HG03025 (cell line): ENCODE measurements around the gene TMEM168.
"Not testable (repeated sequence)": the region's sequence is repeated elsewhere in the genome, so short reads cannot be mapped to it uniquely, and the experiment has no call there.

ENCODE experiments used
- ATAC-seq: cut with Tn5 transposase; IDR thresholded peaks from one replicate; pipeline ENCODE4 v1.9.1; 2021; ENCODE audit warnings: mild to moderate bottlenecking, moderate library complexity; ENCODE audit not compliant: unreplicated experiment, low FRiP score

TMEM168 gene, protein sequence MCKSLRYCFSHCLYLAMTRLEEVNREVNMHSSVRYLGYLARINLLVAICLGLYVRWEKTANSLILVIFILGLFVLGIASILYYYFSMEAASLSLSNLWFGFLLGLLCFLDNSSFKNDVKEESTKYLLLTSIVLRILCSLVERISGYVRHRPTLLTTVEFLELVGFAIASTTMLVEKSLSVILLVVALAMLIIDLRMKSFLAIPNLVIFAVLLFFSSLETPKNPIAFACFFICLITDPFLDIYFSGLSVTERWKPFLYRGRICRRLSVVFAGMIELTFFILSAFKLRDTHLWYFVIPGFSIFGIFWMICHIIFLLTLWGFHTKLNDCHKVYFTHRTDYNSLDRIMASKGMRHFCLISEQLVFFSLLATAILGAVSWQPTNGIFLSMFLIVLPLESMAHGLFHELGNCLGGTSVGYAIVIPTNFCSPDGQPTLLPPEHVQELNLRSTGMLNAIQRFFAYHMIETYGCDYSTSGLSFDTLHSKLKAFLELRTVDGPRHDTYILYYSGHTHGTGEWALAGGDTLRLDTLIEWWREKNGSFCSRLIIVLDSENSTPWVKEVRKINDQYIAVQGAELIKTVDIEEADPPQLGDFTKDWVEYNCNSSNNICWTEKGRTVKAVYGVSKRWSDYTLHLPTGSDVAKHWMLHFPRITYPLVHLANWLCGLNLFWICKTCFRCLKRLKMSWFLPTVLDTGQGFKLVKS

DNA sequence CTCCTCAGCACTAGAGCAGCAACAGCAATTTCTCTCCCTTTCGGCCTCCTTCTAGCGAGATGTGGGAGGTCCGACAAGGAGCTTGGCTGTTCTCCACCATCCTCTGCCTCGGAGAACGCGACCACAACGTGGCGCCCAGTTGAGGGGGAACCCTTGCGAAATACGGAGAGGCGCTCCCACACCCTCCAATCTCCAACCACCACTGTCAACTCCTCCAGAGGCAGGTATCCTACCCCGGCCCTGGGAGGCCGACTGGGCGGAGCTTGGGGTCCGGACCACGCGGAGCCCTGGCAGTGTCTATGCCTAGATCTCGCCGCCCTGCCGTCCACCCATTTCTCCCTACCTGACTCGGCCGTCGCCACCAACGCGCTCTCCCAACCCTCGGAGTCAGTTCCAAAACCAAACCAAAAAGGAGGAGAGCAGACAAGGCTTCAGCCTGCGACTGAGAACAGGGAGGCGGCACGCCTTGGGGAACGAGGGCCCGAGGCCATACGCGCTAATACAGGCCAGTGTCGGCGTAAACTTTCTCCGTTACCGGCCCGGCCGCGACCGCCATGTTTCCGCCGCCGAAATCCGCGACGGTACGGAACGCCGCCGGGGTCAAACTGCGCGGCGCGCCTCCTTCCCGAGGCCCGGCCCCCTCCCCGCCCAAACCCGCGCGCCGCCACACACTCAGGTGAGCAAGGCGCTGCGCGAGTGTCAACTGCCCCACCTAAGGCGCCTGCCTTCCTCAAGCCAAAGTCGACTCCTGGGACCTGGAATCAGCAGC, at the start of gene TMEM168:
Gene TMEM168, minus strand, starts transcription at position 577 of the 769 bp plus-strand sequence. CDS start 5,568 bp downstream, outside the sequence.
- ATAC-seq, result peak; percentile 88

DNA sequence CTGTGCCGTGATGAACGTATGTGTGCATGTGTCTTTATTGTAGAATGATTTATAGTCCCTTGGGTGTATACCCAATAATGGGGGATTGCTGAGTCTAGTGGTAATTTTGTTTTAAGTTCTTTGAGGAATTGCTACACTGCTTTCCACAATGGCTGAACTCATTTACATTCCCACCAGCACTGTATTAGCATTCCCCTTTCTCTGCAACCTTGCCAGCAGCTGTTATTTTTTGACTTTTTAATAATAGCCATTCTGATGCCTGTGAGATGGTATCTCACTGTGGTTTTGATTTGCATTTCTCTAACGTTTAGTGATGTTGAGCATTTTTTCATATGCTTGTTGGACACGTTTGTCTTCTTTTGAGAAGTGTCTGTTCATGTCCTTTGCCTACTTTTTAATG, 45.7 kb upstream of the TMEM168 start:
- not testable (repeated sequence) for ATAC-seq

DNA sequence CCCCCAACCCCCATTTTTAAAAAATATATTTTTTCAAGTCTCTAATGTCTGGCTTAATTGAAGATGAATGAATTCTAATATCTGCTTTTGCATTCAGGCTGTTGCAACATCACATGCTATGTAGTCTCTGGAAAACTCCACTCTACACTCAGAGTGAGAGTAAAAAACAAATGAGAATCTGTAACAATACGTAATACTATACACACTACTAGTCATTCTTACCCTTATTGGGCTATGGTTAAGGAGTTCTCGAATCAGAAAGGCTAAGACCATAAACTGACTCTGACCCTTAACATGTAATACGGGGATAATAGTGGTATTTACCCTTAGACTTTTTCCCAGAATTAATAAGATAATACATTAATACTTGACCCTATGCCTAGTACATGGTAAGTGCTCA, 42.9 kb upstream of the TMEM168 start:
- no peak for ATAC-seq

DNA sequence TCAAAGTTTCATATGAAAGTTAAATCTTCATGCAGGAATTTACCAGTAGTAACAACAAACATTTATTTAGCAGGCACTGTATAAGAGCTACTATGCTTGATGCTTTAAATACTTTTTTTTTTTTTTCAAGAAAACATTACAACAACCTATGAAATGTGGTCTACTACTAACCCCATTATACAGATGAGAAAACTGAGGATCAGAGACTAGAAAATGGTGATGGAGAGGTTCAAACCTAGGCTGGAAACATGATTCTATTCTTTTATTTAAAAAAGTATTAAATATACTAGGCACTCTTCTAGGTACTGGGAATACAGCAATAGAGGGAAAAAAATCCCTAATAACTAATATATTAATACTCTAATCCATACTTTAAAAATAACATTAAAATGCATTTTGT, 40.6 kb upstream of the TMEM168 start:
- no peak for ATAC-seq

DNA sequence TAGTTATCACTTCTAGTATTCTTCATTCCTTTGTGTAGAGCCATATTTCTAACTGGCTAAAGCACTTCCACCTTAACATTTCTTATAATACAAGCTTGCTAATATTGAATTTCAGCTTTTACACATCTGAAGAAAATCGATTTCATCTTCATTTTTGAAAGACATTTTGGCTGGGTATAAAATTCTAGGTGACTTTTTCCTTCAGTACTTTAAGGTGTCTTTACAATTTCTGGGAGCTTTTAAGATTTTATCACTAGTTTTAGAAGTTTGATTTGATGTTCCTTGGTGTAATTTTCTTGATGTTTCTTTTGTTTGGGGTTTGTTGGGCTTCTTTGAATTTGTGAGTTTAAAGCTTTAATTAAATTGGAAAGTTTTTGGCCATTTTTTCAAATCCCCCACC, 38.5 kb upstream of the TMEM168 start:
- ATAC-seq, result no peak

DNA sequence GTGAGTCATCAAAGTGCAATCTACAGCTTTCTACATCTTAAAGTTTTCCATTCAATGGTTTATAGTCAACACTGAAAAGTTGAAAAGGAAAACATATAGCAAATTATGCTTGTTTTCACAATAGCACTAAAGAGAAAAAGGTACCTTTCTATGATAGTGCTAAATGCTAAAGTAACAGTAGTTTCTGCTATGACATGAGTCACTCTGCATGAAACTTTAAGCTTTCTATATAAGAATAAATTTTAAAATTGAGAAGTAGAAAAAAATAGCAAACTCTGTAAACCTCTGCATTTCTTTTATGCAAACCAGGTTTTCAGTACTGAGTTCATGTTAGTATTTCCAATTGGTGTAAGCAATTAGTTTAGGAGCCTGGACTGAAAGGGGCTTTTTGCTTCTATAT, 31.2 kb upstream of the TMEM168 start:
- no peak for ATAC-seq

DNA sequence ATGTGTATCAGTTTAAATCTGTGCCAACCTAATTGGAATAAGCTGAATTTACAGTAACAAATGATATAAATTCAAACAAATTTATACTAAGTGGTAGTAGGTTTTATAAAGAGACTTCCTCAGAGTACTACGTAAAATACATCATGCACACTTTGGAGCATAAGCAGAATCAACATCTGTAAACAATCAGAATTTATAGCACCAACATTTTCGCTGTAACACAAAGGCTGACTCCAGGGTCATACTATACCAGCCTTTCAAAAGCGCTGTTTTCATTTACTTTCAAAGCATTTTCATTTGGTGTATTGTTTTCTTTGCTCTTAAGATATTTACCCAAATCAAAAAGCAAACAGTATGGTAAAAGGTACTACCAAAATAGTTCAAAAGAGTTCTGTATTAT, 29.3 kb upstream of the TMEM168 start:
- ATAC-seq, result no peak

DNA sequence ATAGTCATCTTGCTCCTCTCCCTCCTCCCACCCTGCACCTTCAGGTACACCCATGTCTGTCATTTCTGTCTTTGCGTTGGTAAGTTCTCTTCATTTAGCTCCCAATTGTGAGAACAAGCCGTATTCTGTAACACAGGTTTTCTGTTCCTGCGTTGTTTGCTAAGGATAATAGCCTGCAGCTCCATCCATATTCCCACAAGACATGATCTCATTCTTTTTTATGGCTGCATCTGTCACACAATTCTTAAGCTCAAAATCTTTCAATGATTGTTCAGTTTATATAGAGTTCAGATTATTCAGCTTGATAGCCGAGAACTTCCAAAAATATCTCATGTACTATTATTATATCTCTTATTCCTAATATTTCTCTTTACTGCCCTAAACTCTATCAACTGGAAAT, 16.0 kb upstream of the TMEM168 start:
- no peak for ATAC-seq

DNA sequence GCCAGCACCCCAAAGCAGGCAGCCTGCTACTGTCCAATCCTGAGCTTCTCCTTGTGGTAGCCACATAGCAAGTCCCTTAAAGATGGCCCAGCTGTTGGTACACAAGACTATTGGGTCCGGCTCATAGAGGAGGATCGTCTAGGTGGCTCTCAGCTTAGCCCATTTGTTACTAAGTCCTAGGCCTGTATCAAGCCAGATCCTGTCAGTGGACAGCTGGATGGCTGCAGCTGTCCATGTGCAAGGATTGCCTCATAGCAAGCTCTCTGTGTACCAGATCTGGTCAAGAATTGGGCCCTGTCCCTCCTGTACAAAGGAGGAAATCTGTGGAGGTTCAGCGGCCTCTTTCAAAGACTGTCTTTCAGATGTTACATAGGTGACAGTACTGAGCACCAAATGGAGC, 12.2 kb upstream of the TMEM168 start:
- no peak for ATAC-seq

DNA sequence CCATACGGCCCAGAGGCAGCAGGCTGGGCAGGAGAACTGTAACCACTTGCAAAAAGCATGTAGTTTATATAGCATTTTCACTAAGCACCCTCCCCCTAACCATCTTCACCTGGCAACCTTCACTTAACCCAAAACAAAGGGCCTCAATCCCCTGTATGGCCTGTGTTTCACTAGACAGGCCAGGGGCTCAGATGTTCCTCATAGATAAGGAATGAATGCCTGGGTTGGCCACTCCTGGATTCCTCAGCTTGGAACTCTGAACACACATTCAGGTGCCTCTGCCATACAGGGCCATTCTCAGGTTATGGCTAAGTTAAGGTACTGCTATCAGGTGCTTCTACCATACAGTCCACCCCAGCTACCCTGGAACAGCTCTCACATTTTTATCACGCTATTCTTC, 10.3 kb upstream of the TMEM168 start:
- ATAC-seq, result no peak

DNA sequence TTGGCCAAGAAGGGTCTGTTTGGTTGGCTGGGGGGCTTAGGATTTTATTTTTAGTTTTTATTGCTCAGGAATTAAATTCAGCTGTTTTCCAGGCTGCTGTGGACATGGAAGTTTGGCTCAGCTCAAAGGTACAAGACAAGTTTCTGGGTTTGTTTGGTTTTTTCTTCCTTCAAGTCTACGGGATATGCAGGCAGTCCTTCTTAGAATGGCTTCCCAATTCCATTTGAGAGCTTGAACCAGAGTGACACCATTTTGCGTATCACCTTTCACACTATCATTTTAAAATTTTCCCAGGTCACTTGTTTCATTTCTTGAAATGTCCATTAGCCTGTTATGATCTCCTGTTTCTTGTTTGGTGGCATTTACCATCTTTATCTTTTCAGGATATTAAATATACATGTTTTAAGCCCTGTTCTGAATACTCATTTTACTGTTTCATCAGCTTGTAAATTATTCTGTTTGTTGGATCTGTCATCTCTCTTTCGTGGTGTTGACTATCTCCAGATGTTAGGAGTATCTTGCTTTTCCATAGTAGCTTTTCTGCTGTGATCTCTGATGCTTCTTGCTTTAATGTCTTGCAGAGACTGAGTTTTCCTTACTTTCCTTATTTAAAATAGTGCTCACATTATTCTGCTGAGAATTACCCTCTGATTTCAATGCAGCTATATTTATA, 9.4 kb upstream of the TMEM168 start:
- ATAC-seq, result no peak

DNA sequence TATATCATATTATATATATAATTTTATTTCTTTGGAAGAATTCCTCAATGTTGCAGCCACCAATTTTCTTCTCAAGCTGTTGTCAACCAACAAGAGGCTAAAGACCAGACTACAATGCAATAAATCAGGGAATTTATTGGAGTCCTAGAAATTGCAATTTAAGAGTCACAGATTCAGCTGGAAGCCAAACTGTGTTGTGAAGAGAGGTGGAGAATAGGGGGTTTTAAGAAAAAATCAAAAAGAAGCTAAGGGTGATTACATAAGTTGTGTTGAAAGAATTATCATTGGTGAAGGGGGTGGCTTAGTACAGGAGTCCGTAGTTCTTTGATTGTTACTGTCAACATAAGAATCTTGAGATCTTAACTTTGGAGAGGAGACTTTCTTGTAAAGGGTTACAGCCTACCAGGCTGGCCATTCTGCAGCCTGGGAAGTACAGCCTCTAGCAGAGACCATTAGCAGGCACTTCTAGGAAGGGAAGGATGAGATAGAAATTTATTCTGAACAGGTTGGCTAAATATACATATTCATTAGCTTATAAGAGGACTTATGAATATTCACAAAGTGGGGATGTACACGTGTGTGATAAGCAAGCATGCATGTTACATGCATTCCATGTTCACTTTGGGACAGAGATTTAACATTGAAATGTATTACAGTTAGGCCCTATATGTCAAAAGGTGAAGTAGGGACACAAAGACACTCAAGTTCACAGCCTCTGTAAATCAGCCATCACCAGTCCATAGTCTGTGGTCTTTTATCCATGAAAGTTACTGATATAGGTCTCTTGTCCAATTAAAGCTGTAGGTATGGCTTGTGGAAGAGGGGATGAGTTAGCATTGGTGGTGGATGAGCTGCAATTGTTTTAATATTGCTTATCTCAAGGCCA, 8.3 kb upstream of the TMEM168 start:
- ATAC-seq, result no peak

DNA sequence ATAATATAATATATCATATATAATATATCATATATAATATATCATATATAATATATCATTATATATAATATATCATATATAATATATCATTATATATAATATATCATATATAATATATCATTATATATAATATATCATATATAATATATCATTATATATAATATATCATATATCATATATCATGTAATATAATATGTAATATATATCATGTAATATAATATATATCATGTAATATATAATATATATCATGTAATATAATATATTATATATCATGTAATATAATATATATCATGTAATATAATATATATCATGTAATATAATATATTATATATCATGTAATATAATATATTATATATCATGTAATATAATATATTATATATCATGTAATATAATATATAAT, 6.4 kb upstream of the TMEM168 start:
- ATAC-seq, result not testable (repeated sequence)

DNA sequence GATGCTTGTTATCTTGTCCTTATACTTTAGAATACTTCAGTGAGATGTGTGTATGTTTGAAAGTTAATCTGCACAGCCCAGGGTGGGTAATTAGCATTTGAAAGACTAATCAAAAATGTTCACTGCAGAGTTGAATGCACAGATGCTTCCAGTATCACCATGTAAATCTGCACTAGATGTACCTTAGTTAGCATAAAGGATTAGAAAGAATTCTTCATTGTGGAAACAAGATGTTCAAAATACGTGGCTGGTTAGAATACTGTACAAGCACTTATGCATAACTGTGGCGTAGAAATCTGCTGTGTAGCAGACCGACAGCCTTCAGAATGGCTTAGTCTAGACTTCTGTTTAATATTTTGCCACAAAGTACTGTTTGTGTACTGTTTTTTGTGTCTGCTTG, 2.2 kb upstream of the TMEM168 start:
- ATAC-seq, result no peak

DNA sequence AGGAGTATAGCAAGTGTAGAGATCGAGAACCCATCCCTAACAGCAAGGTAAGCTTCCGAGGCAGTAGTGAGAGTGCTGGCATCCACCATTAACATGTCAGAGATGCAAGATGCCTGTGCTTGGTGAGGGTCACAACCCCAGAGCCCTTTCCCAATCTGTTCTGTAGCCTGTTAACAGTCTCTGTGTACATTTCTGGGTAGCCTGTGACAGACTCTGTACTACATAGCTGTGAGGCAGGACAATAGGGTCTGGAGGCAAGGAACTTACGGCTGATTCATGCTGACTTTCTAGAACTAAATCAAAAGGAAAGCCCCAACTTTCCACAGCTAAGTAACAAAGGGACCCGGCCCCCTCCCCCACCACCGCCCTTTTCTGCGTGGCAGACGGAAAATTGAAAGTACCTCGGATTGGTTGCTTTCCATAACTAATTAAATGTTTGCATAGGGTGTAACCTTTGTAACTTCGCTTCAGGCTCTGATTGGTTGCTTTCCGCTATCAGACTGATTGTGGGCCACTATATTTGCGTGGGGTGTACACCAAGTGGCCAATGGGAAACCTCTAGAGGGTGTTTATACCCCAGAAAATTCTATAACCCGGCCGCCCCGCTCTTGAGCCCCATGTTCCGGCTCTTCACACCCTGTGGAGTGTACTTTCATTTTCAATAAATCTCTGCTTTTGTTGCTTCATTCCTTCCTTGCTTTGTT, 1.4 kb upstream of the TMEM168 start:
- no peak for ATAC-seq

DNA sequence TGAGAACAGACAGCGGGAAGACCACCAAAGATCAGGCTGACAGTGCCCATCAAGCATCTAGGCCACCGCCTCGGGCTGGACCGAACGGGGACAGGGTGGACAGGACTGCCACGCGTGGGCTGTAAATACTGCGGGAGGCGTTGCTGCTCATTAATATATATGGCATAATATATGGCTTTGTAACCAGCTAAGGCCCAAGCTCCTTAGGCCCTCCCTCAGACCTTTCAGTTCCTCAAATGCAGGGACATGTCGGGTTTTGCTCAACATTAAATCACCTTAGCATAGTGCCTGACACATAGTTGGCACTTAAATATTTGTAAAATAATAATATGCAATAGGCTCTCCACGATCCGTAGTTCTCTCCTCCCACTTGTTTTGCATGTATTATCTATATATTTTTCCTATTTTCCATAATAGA, 402 bp upstream of the TMEM168 start:
- ATAC-seq, result peak; percentile 66

DNA sequence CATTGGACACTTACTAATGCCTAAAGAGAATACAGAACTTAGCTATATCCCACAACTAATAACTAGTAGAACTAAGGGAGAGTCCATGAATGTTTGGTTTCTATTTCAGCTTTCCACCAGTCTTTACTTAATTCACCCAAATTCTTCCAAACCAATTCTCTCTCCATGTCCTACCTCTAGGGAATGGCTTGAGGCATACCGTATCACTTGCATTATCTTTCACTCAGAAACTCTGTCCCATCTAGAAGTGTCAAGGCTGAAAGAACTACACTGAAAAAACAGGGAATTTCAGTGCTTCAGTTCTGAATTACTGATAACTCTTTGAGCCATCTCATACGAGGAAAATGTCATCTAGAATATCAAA, 758 bp downstream of the TMEM168 start:
- no peak for ATAC-seq

DNA sequence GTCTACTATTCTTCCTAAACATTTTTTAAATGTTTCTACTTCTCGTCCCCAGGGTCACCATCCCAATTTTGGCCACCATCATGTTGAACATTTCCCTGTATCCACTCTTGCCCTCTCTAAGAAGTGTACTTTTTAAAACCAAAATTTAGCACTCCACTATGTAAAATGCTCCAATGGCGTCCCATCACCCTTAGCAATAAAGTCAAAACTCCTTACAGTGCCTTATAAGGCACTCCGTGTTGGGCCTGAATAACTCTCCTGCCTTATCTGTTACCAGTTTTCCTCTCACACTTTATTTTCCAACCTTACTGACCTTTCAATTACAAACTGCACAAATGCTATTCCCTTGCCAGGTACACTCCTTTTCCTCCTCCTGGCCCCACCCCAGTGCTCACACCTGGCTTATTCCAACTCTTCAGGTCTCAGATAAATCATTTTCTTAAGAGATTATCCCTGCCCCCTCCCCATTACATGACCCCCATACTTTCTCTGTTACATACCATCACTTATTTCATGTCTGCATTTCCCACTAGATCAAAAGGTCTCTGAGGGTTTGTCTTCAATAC, 1.3 kb downstream of the TMEM168 start:
- ATAC-seq, result no peak

DNA sequence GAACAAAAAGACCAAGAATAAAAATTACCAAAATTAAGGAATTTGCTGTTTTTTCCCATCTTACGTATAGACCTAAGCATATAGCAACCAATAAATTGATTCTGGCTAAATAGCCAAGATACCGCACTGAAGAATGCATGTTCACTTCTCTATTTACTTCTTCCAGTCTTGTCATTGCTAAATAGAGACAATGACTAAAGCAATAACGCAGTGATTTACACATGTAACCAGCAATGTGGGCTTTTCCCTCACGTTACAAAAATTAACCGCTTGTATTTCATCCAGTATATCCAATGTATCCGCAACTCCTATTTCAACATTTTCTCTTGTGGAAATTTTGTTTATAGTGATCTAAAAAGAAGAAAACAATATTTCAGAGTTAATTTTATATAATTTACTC, 5.6 kb downstream of the TMEM168 start:
- no peak for ATAC-seq
